Panc1 (cell line): ENCODE measurements around the gene MPPED2. TPM values are rescaled to one million over a fixed set of nuclear protein-coding genes. Genes with fewer than 3 reads are reported as not detected.

Experiments
- ATAC-seq: fragments of 200-7000 bp; cut with Tn5 transposase; 2 replicates; pipeline ENCODE4 v1.9.1; 2020; ENCODE audit warnings: mild to moderate bottlenecking, moderate library complexity
- BruUV-seq: library from RNA; stranded (reverse); fragments of 400-500 nt; replicated peaks from 2 replicates; lab custom pipeline; 2021; lab: Mats Ljungman, UMichigan
- CTCF ChIA-PET: fragments of 300-600 bp; sonication (Branson Sonifier 250); formaldehyde crosslinking; loops from one replicate; lab custom pipeline; 2022; ENCODE audit warnings: antibody characterized with exemption; lab: Charles Lee
- POLR2A ChIA-PET: fragments of 300-600 bp; sonication (Branson Sonifier 250); formaldehyde crosslinking; loops from one replicate; lab custom pipeline; 2022; ENCODE audit warnings: antibody characterized with exemption; lab: Charles Lee
- DNase-seq: peaks from one replicate; pipeline ENCODE4 v3.0.0-alpha.2; 2010; ENCODE audit warnings: low read depth, low spot score
- H3K27ac ChIP-seq: 2 replicates; pipeline ENCODE4 v1.5.1; 2011; ENCODE audit warnings: mild to moderate bottlenecking, low read length, inconsistent platforms
- H3K27me3 ChIP-seq: fragments of 200-500 bp; sonication (Bioruptor generic); 2 replicates; pipeline ENCODE4 v1.6.0; 2014; ENCODE audit warnings: low read length, inconsistent platforms; ENCODE audit not compliant: control insufficient read depth, insufficient read depth
- H3K36me3 ChIP-seq: fragments of 200-500 bp; sonication (Bioruptor generic); 2 replicates; pipeline ENCODE4 v1.5.1; 2014; ENCODE audit warnings: inconsistent platforms, mild to moderate bottlenecking, low read length, moderate library complexity; ENCODE audit not compliant: control insufficient read depth, insufficient read depth
- H3K4me1 ChIP-seq: 2 replicates; pipeline ENCODE4 v1.5.1; 2011; ENCODE audit warnings: inconsistent platforms, mild to moderate bottlenecking, low read length, moderate library complexity; ENCODE audit not compliant: control insufficient read depth, insufficient read depth
- H3K4me3 ChIP-seq, 2 experiments: 2 replicates each; pipeline ENCODE4 v1.5.1; 2011 to 2012; ENCODE audit warnings: low read depth in 2 of 2, low read length in 2 of 2, mild to moderate bottlenecking in 2 of 2, inconsistent platforms in 1 of 2, moderate library complexity in 1 of 2
- H3K9me3 ChIP-seq: fragments of 200-500 bp; sonication (Bioruptor generic); 2 replicates; pipeline ENCODE4 v1.5.1; 2014; ENCODE audit warnings: low read depth, mild to moderate bottlenecking, inconsistent platforms, low read length, moderate library complexity; ENCODE audit not compliant: control insufficient read depth, insufficient read depth
- CTCF ChIP-seq: fragments of 450-650 bp; IDR thresholded peaks from 2 replicates; pipeline ENCODE4 v1.5.1; 2017; ENCODE audit warnings: mild to moderate bottlenecking
- POLR2AphosphoS5 ChIP-seq: IDR thresholded peaks from 2 replicates; pipeline ENCODE4 v1.6.1; 2012; ENCODE audit warnings: mild to moderate bottlenecking, low read depth, low read length, moderate library complexity
- REST ChIP-seq, 2 experiments: IDR thresholded peaks; 2 replicates each; pipeline ENCODE4 v1.6.1; 2011 to 2012; ENCODE audit warnings: low read depth in 2 of 2, control low read depth in 1 of 2, low read length in 1 of 2, mild to moderate bottlenecking in 1 of 2, moderate library complexity in 1 of 2; ENCODE audit not compliant: insufficient read depth in 1 of 2
- SIN3A ChIP-seq: IDR thresholded peaks from 2 replicates; pipeline ENCODE4 v1.6.1; 2012; ENCODE audit warnings: low read depth, mild to moderate bottlenecking, low read length, moderate library complexity, borderline replicate concordance; ENCODE audit not compliant: insufficient read depth
- TCF7L2 ChIP-seq: IDR thresholded peaks from 2 replicates; pipeline ENCODE4 v1.6.1; 2011; ENCODE audit warnings: mild to moderate bottlenecking, low read depth, low read length, inconsistent platforms
- in situ Hi-C: cut with HindIII; loops from 2 replicates; pipeline ENCODE4 v1.10.0; 2016; ENCODE audit warnings: low sequenced_read_pairs, low pct_unique_long_range_greater_than_20kb
- intact Hi-C: fragments of 100-400 bp; cut with micrococcal nuclease; formaldehyde crosslinking; loops from one replicate; pipeline ENCODE4 v1.10.0; 2022; ENCODE audit not compliant: unreplicated experiment
- total RNA-seq: library from RNA; stranded (reverse); gene quantifications from one replicate; pipeline ENCODE4 v1.2.1, GENCODE V29; 2021; ENCODE audit not compliant: unreplicated experiment

Gene MPPED2
- total RNA-seq, 1 experiment from 2014 or later: not detected

- no TSS peak for BruUV-seq
- Histone ChIP-seq H3K9me3 (no peaks in the 10 kb centered on the region), H3K36me3 (no peaks in the 10 kb centered on the region), H3K27ac (no peak overlapping the region), H3K4me3 (no peak overlapping the region), H3K27me3 (no peaks in the 10 kb centered on the region), H3K4me1 (no peaks in the 10 kb centered on the region)
- CTCF ChIA-PET: no interaction called here
- intact Hi-C loops (no loop called here), in situ Hi-C loops (no loop called here)
- POLR2A ChIA-PET: no interaction called here
- no peak for ATAC-seq
- no peak for TF ChIP-seq TCF7L2
- TF ChIP-seq REST (IDR thresholded peaks at IDR 0.05; ENCODE audit: insufficient read depth in 1 of 2, low read depth in 2 of 2, low read length in 1 of 2): no peak
- no peak for TF ChIP-seq SIN3A
- DNase-seq: no peak
Measured at GRCh38 chr11:30501744-30502143, 84.4 kb downstream of the MPPED2 start.

GRCh38 chr11:30499940-30500339, 86.2 kb downstream of the MPPED2 start:
- intact Hi-C loops (no loop called here), in situ Hi-C loops (no loop called here)
- no peak for TF ChIP-seq POLR2AphosphoS5
- no peak for TF ChIP-seq SIN3A
- TF ChIP-seq CTCF: no peak
- no peak for TF ChIP-seq TCF7L2
- no peak for TF ChIP-seq REST (IDR thresholded peaks at IDR 0.05; ENCODE audit: insufficient read depth in 1 of 2, low read depth in 2 of 2, low read length in 1 of 2)
- Histone ChIP-seq H3K4me1 (no peaks in the 10 kb centered on the region), H3K4me3 (no peak overlapping the region), H3K27ac (no peak overlapping the region), H3K27me3 (no peaks in the 10 kb centered on the region), H3K36me3 (no peaks in the 10 kb centered on the region), H3K9me3 (no peaks in the 10 kb centered on the region)
- no peak for DNase-seq
- CTCF ChIA-PET: no interaction called here
- ATAC-seq: no peak
- BruUV-seq: no TSS peak
- POLR2A ChIA-PET: no interaction called here
